Cardiac ventricle fibroblast (primary cell): ENCODE results near the gene AGA. TPM values are rescaled to one million over a fixed set of nuclear protein-coding genes. Genes with fewer than 3 reads are reported as not detected.

ENCODE experiments used
- total RNA-seq: library from RNA; depleted of rRNA; stranded (reverse); fragments of >200 nt; gene quantifications from 2 replicates; pipeline ENCODE4 v1.2.3, GENCODE V29; 2015

The AGA gene
- total RNA-seq: 11.0 and 12.9 TPM in 2 replicates

GRCh38 chr4:177441803-177442622 lies at the start of gene AGA:
TSS of gene AGA (minus strand) at chr4:177442437. CDS start at chr4:177442375, 62 bp downstream.

Other genes starting within 250 kb of the AGA start
- 0.39 and 0.87 TPM in 2 replicates for gene NEIL3, start 132.6 kb downstream of the AGA start, total RNA-seq